Measurements from ENCODE around the gene GSE1. TPM values are rescaled to one million over a fixed set of nuclear protein-coding genes. Genes with fewer than 3 reads are reported as not detected.

The GSE1 gene
- total and polyA plus RNA-seq, 2 experiments from 2014 or later: 32.4 to 135 TPM

- no peak overlapping the region for H3K27ac Mint-ChIP-seq
- Histone ChIP-seq H3K27me3 (ENCODE audit: insufficient read depth) (no peaks in the 10 kb centered on the region), H3K4me3 (no peak overlapping the region), H3K36me3 (ENCODE audit: insufficient read depth) (no peaks in the 10 kb centered on the region), H3K4me1 (ENCODE audit: insufficient read depth) (peaks cover 63% of the 10 kb centered on the region), H3F3A (replicated peaks; ENCODE audit: low read depth) (peaks cover 24% of the 10 kb centered on the region; the same call in 1 of the 2 replicates), H3K79me2 (replicated peaks; ENCODE audit: insufficient read depth) (peaks cover 52% of the 10 kb centered on the region), H3K9me2 (ENCODE audit: insufficient read depth) (peaks cover 6% of the 10 kb centered on the region; the same call in 1 of the 2 replicates), H3K4me2 (peak overlapping the region; percentile 57), H4K20me1 (replicated peaks; ENCODE audit: insufficient read depth) (no peaks in the 10 kb centered on the region), H2AFZ (no peak overlapping the region), H3K27ac (ENCODE audit: low read depth) (no peak overlapping the region)
- H3K27me3 Mint-ChIP-seq (ENCODE audit: insufficient read depth, low read depth, poor library complexity): peaks cover 26% of the 10 kb centered on the region
- peaks cover 64% of the 10 kb centered on the region for H3K4me1 Mint-ChIP-seq
- no peak for TF ChIP-seq EZH2 (IDR thresholded peaks at IDR 0.05; ENCODE audit: low read depth, unreplicated experiment)
- no peak for TF ChIP-seq ZNF331 (CRISPR knock-in tag; IDR thresholded peaks at IDR 0.05; ENCODE audit: low read depth)
- TF ChIP-seq CTCF (conservative IDR thresholded peaks at IDR 0.05; ENCODE audit: low read depth in 2 of 2): no peak
- no peak for TF ChIP-seq ZNF114 (CRISPR knock-in tag; IDR thresholded peaks at IDR 0.05)
- TF ChIP-seq ETS1 (IDR thresholded peaks at IDR 0.05): no peak
- no peak for TF ChIP-seq JUNB (IDR thresholded peaks at IDR 0.05; ENCODE audit: unreplicated experiment)
- TF ChIP-seq REST (IDR thresholded peaks at IDR 0.05; ENCODE audit: unreplicated experiment): no peak
- no peak for TF ChIP-seq CREB1 (CRISPR knock-in tag; IDR thresholded peaks at IDR 0.05; ENCODE audit: low read depth)
- no peak for TF ChIP-seq NANOG (IDR thresholded peaks at IDR 0.05; ENCODE audit: borderline replicate concordance)
- TF ChIP-seq POLR2AphosphoS5 (IDR thresholded peaks at IDR 0.05; ENCODE audit: low read depth): no peak
- no peak for TF ChIP-seq STAT1 (IDR thresholded peaks at IDR 0.05; ENCODE audit: unreplicated experiment)
- TF ChIP-seq EZH2phosphoT487 (IDR thresholded peaks at IDR 0.05; ENCODE audit: unreplicated experiment): no peak
- TF ChIP-seq ZNF462 (CRISPR knock-in tag; IDR thresholded peaks at IDR 0.05): no peak
- no peak for ATAC-seq
- H3K9me3 Mint-ChIP-seq: no peaks in the 10 kb centered on the region
- no peak for DNase-seq (ENCODE audit: low spot score)
- no peaks in the 10 kb centered on the region for H3K36me3 Mint-ChIP-seq (ENCODE audit: low read depth)
- H3K4me3 Mint-ChIP-seq: no peak overlapping the region
Observed at GRCh38 chr16:85587762-85588556, 25.2 kb upstream of the GSE1 start.
